Measurements from ENCODE around the gene PPP3CA.

GRCh38 chr4:101174679-101175345 lies 172.5 kb downstream of the PPP3CA start:
- TF ChIP-seq POLR2AphosphoS5 (IDR thresholded peaks at IDR 0.05; ENCODE audit: low read depth, low read length) (no peak), EZH2 (IDR thresholded peaks at IDR 0.05; ENCODE audit: low read depth, low read length, severe bottlenecking) (no peak)

All from H1 (cell line).